ENCODE results near the gene NPPA. TPM values are rescaled to one million over a fixed set of nuclear protein-coding genes. Genes with fewer than 3 reads are reported as not detected.

Gene NPPA
- total RNA-seq, 3 donors from 2014 or later, result 0.66 TPM; not detected in 2

DNA sequence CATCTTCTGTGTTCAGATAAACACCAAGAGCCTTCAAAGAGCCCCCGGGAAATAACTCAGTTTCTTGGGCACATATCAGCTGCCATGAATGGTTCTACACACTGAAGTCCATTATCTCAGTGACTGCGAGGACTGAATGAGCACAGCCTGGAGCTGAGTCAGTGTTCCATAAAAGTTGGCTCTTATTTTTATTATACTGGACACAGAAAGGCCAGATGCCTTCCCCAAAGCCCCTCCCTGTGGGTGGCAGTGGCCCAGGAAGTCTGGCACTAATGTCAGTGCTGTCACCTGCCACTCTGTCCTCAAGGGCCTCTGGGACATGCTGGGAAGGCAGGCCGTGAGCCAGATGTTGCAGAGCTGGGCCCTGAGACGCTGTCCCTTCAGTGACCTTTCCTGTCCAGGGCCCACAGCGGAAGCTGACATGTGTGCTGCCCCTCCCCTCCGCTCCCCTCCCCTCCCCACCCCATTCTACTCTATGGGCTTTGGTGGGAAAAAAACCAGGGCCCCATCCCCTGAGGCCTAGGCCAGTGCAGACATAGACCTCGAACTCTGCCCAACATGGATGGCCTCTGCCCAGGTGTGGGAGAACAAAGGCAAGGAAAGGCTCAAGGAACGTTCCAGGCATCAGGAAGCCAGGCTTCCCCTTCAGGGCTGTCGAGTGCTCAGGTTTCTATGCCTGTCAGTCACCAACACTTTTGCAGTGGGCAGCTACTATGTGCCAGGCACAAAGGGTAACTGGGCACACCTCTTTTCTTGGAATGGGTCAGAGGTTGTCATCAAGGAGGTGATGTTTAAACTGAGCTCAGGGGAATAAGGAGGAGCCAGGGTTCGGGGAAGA lies 33.5 kb upstream of the NPPA start:
- intact Hi-C loops (cut with DNase I; ENCODE audit: low total_unique reads), result no loop called here
- DNase-seq (ENCODE audit: low spot score in 2 of 2), result no peak
- TF ChIP-seq POLR2AphosphoS5 (IDR thresholded peaks at IDR 0.05) (no peak), POLR2A (IDR thresholded peaks at IDR 0.05) (no peak)
- TF ChIP-seq, protein P1, sequence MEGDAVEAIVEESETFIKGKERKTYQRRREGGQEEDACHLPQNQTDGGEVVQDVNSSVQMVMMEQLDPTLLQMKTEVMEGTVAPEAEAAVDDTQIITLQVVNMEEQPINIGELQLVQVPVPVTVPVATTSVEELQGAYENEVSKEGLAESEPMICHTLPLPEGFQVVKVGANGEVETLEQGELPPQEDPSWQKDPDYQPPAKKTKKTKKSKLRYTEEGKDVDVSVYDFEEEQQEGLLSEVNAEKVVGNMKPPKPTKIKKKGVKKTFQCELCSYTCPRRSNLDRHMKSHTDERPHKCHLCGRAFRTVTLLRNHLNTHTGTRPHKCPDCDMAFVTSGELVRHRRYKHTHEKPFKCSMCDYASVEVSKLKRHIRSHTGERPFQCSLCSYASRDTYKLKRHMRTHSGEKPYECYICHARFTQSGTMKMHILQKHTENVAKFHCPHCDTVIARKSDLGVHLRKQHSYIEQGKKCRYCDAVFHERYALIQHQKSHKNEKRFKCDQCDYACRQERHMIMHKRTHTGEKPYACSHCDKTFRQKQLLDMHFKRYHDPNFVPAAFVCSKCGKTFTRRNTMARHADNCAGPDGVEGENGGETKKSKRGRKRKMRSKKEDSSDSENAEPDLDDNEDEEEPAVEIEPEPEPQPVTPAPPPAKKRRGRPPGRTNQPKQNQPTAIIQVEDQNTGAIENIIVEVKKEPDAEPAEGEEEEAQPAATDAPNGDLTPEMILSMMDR (IDR thresholded peaks at IDR 0.05), result no peak

DNA sequence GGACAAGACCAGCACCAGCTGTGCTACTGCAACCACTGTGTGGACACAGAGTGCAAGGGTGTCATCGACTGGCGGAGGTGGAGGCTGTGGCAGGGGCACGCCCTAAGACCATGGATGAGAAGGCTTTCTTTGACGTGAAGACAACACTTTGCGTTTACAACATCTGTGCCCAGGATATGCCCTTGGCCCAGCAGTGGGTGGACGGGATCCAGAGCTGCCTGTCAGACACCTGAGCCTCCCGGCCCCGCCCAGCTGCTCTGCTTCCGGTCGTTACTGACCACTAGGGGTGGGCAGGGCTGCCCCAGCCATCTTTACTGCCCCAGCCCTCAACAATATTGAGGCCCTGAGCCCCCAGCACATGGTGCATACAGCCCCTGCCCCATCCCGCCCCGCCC lies 32.6 kb upstream of the NPPA start:
- no peak for DNase-seq (ENCODE audit: low spot score in 2 of 2)
- Histone ChIP-seq H3K4me3 (no peak overlapping the region), H3K9me3 (no peaks in the 10 kb centered on the region), H3K4me1 (no peaks in the 10 kb centered on the region), H3K27ac (peak overlapping the region in 1 of 2 donors; percentile 55), H3K36me3 (no peaks in the 10 kb centered on the region), H3K27me3 (no peaks in the 10 kb centered on the region)
- intact Hi-C loops (cut with DNase I; ENCODE audit: low total_unique reads), result no loop called here
- TF ChIP-seq POLR2A (IDR thresholded peaks at IDR 0.05) (no peak), POLR2AphosphoS5 (IDR thresholded peaks at IDR 0.05) (no peak)
- TF ChIP-seq, protein P1 (IDR thresholded peaks at IDR 0.05), result no peak

More for the DNA sequence above, 33.5 kb upstream of the NPPA start:
- Histone ChIP-seq H3K27ac (peak overlapping the region in 1 of 2 donors; percentile 61), H3K9me3 (no peaks in the 10 kb centered on the region), H3K36me3 (no peaks in the 10 kb centered on the region), H3K4me1 (no peaks in the 10 kb centered on the region), H3K4me3 (no peak overlapping the region), H3K27me3 (no peaks in the 10 kb centered on the region)

DNA sequence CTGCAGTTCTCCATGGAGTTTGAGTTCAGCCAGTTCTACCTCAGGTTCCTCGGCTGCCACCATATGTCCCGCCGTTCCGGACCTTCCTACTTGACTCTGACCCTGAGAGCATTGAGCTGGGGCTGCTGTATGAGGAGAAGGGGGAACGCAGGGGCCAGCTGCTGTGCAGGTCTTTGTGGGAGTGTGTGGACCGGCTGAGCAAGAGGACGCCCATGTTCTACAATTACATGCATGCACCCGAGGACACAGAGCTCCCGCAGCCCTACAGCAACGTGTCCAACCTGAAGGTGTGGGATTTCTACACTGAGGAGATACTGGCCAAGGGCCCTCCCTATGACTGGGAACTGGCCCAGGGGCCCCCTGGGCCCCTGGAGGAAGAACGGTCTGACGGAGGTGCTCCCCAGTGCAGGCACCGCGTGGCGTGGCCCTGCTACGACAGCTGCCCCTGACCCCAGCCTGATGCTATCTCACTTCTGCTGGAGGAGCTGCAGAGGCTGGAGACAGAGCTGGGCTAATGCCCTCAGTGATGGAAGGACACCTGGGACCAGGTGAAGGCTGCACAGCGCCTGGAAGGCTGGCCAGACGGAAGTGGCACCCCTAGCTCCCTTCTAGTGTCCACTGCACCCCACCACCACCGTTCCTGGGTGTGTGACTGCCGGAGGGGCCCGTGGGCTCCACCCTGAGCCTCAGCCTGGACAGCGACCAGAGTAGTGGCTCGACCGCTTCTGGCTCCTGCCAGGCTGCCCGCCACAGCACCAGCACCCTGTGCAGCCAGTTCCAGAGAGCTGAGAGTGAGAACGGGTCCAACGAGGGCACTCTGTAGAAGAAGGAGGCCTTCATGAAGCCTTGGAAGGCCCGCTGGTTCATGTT lies 32.0 kb upstream of the NPPA start:
- H3K4me1 ChIP-seq, result no peaks in the 10 kb centered on the region
- no peak for DNase-seq (ENCODE audit: low spot score in 2 of 2)
- no peak overlapping the region for H3K27ac ChIP-seq
- no peaks in the 10 kb centered on the region for H3K36me3 ChIP-seq
- peaks cover 0 to 5% of the 10 kb centered on the region in 2 donors for H3K27me3 ChIP-seq
- TF ChIP-seq, protein P1 (IDR thresholded peaks at IDR 0.05), result no peak
- TF ChIP-seq POLR2AphosphoS5 (IDR thresholded peaks at IDR 0.05) (no peak), POLR2A (IDR thresholded peaks at IDR 0.05) (no peak)
- H3K4me3 ChIP-seq, result no peak overlapping the region
- H3K9me3 ChIP-seq, result no peaks in the 10 kb centered on the region
- intact Hi-C loops (cut with DNase I; ENCODE audit: low total_unique reads), result no loop called here

DNA sequence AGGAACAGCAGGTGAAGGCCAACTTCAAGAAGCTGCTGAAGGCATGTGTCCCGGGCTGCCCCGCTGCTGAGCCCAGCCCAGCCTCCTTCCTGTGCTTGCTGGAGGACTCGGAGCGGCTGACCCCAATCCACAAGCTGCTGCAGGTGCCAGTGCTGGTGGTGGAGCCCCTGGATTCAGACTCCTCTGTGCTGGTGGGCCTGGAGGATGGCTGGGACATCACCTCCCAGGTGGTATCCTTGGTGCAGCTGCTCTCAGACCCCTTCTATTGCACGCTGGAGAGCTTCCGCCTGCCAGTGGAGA lies 31.3 kb upstream of the NPPA start:
- no peaks in the 10 kb centered on the region for H3K4me1 ChIP-seq
- TF ChIP-seq POLR2A (IDR thresholded peaks at IDR 0.05) (no peak), POLR2AphosphoS5 (IDR thresholded peaks at IDR 0.05) (no peak)
- TF ChIP-seq, protein P1 (IDR thresholded peaks at IDR 0.05), result no peak
- intact Hi-C loops (cut with DNase I; ENCODE audit: low total_unique reads), result no loop called here
- no peak for DNase-seq (ENCODE audit: low spot score in 2 of 2)
- no peak overlapping the region for H3K4me3 ChIP-seq
- H3K27me3 ChIP-seq, result peaks cover 0 to 8% of the 10 kb centered on the region in 2 donors
- no peaks in the 10 kb centered on the region for H3K9me3 ChIP-seq
- no peaks in the 10 kb centered on the region for H3K36me3 ChIP-seq
- H3K27ac ChIP-seq, result no peak overlapping the region
